ENCODE data around the gene POLR3H.

POLR3H gene

DNA sequence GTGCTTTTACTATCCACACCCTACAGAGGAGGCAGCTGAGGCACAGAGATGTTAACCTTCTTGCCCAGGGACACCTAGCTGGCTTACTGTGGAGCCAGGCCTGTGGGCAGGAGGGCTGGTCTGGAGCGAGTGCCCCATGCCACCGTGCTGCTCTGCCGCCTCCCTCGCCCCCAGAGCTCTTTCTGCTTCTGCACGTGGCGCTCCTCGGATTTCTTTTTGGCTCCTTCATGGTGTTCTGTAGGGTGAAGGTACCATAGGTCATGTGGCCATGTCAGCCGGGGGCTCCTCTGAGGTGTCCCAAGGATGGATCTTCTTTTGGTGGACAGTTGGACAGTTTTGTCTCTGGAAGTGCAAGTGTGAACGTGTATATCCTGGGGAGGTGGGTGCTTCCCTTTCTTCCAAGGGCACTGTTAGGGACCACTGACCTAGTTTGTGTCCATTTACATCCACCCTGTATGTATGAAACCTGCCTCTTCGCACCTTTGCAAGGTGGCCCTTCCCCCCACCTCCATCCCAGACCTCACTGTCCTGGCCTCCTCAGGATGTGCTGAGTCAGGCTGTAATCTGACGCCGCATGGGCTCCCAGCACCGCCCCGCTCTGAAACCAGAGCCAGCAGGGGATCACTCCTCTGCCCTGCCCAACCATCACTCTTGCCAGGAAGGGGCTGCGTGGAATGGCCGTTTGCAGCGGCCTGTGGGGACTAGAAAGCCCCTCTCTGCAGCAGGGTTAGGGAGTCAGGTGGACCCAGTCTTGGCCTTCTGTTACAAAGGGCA lies 31.7 kb downstream of the POLR3H start:
- DNase-seq: no peak

DNA sequence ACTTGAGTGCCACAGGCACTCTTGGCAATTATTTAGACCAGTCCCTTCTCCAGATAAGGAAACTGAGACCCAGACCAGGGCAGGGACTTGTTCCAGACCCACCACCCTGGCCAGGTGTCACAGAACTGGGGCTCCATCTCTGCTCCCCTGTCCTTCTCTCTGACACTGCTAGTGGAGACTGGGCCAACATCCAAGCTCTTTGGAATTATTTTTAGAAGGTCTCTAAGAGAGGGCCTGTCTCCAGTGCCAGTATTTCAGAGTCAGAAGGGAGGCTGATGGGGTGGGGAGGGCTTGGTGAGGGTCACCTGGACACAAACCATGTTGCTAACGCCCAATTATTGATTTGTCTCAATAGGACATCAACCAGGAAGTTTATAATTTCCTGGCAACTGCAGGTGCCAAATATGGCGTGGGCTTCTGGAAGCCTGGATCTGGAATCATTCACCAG lies 32.7 kb downstream of the POLR3H start:
- no peak for DNase-seq

DNA sequence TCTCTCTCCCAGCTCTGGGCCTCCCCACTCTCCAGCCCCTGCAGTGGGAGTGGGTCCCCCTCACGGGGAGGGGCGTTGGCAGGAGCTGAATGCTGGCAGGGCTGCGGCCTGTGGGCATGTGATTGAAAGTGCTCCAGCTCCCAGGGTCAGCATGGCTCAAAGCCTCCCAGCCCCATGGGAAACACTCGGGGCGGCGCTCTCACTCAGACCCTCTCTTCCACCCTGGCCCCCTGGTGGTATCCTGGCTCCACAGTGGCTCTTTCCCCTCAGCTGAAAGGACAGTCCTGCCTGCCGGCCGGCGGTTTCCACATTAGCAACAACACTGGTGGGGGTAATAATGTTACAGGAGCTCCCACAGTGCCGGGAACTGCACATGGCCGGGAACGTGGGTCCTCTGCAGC lies 35.5 kb downstream of the POLR3H start:
- DNase-seq: no peak

DNA sequence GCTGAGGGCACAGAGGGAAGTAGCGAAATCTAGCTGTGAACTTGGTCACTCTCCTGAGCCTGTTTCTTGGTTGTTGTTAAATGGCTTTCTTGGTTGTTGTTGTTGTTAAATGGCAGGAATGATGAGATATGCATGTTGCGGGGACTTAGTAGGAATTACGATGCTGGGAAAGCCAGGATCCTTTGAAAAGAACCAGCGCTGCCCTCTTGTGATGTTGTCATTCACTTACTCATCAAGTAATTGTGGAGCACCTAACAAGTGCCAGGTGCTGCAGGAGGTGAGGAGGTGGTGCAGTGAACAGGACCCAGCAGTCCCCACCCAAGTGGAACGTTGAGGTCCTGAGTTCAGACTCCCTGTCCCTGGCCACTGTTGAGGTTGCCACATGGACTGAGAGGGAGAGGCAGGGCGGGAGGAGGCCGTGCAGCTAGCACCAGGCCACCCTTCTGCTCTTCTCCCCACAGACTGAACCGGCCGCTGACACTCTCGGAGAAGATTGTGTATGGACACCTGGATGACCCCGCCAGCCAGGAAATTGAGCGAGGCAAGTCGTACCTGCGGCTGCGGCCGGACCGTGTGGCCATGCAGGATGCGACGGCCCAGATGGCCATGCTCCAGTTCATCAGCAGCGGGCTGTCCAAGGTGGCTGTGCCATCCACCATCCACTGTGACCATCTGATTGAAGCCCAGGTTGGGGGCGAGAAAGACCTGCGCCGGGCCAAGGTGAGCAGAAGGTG lies 36.8 kb downstream of the POLR3H start:
- no peak for DNase-seq

DNA sequence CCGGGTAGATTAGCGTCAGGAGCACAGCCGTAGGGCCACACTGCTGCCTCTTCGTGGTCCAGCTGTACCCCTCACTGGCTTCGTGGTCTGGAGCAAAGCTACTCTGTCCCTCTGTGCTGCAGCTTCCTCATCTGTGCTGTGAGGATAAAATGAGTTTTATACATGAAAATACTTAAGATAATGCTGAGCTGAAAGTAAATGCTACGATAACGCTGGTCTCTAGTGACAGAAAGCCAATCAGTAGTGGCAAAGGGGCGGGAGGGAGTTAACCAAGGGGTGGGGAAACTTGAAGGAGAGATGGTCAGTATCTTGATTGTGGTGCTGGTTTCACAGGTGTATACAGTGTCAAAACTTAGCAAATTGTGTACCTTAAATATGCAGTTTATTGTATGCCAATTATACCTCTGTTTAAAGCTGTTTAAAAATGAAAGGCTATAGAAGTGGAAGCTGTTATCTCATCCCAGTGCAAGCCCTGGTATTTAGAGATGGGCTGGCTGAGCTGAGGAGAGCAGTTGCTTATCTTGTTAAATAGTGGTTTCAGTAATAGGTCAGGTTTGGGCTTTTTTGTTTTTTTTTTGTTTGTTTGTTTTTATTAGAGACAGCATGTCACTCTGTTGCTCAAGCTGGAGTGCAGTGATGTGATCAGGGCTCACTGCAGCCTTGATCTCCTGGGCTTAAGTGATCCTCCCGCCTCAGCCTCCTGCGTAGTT lies 38.6 kb downstream of the POLR3H start:
- DNase-seq: no peak

DNA sequence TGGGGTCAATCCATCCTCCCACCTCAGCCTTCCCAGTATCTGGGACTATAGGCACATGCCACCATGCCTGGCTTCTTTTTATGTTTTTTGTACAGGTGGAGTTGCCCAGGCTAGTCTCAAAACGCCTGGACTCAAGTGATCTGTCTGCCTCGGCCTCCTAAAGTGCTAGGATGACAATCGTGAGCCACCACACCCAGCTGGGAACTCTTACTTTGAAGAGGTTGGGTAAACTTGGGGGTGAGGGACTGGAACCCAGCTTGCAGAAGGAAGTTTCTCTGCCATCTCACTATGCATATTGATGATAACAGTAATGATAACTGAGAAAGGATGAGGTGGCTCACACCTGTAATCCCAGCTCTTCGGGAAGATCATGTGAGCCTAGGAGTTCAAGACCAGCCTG lies 39.5 kb downstream of the POLR3H start:
- DNase-seq: no peak

DNA sequence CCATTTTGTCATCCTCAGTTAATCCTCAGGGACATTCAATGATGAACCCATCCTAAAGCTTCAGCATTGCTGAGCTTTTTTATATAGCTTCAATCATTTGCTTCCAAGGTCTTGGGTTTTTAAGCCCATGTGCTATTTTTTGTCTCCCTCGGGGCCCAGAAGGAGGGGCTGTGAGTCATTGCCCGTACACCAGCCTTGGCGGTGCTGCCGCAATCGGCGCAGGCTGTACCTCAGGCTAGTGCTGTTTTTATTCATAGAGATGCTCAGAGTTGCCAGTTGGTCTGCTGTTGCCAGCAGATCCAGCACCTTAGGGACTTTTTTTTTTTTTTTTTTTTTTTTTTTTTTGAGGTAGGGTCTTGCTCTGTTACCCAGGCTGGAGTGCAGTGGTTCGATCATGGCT lies 39.9 kb downstream of the POLR3H start:
- DNase-seq: no peak

DNA sequence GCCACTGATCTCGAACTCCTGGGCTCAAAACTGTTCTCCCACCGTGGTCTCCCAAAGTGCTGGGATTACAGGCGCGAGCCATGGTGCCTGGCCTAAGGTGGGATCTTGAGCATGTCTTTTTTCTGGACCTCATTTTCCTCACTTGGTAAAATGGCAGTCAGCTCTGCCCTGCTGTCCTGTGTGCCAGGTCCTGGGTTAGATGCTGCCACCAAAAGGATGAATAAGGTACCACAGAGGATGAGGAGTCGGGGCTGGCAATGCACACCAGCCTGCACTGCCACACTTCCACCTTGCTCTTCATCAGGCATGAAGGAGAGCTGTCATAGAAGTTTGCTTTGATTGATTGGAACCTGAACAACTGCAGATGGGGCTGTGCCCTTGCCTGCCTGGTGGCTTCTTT lies 43.1 kb downstream of the POLR3H start:
- peak; percentile 22 for DNase-seq

DNA sequence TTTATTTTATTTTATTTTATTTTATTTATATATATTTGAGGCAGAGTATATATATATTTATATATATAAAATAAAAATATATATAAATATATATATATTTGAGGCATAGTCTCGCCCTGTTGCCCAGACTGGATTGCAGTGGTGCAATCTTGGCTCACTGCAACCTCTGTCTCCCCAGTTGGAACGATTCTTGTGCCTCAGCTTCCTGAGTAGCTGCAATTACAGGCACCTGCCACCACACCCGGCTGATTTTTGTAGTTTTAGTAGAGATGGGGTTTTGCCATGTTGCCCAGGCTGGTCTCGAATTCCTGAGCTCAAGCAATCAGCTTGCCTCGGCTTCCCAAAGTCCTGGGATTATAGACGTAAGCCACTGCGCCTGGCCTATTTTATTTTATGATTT lies 44.0 kb downstream of the POLR3H start:
- no peak for DNase-seq

DNA sequence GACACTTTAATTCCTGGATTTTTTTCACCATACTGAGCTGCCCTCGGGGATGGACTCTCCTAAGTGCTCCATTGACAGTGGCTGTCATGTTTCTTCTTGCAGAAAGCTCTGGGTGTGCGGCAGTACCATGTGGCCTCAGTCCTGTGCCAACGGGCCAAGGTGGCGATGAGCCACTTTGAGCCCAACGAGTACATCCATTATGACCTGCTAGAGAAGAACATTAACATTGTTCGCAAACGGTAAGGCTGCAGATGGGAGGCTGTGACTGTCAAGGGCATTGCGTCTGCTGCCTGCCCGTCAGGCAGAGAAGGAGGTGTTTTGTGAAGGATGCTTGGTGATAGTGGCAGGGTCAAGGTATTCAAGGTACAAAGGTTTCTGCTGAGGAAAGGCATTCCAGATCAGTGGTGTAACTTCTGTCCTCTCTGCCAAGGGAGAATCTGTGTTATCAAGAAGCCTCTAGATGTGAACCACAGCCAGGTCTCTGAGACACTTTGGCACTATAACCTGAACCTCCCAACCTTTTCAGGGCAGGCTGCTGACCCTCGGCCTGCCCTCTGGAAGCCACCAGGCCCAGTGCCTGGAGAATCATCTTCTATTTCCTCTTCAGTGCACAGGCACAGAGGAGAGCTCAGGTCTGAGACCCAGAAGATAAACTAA lies 44.5 kb downstream of the POLR3H start:
- DNase-seq: no peak

DNA sequence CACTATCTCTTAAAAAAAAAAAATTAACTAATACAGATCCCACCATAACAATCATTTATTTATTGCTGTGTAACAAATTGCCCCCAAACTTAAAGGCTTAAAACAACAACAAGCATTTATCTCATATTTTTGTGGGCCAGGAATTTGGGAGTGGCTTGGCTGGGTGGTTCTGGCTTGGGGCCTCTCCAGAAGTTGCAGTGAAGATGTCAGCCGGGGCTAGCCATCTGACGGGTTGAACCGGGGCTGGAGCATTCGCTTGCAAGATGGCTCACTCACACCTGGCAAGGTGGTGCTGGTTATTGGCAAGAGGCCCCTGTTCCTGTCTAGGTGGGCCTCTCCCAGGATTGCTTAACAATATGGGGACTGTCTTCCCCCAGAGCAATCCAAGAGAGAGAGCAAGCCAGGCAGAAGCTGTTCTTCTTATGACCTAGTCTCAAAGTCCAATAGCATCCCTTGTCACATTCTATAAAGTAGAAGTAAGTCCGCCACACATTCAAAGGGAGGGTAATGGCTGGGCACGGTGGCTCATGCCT lies 45.9 kb downstream of the POLR3H start:
- no peak for DNase-seq

DNA sequence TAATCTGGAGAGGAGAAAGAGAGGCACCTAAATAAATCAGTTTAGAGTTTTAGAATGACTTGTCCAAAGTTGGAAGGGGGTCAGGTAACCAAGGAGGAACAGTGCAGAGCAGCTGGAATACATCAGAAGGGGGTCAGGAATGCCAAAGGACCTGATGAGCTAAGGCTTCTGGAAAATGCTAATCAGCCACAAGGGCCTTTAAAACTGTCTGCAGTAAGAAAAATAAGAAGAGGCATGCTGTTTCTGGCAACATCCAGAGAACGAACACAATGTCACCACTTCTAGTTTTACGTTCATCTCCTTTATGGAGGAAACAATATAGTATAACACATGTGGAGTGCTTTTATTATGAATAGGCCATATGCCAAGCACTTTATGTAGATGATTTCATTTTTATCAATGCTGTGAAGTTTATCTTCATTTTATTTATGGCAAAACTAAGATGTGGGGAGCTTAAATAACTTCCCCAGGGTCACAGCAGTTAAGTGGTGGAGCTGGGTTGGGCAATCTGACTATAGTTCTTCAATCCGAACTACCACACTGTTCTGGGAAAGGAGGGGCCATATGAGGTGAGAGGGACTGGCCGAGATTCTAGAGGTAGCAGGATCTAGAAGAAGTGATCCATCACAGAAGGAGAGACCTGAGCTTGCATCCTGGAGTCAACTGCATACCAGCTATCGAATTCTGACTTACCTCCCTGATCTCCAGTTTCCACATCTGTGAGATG lies 52.7 kb downstream of the POLR3H start:
- DNase-seq: no peak

DNA sequence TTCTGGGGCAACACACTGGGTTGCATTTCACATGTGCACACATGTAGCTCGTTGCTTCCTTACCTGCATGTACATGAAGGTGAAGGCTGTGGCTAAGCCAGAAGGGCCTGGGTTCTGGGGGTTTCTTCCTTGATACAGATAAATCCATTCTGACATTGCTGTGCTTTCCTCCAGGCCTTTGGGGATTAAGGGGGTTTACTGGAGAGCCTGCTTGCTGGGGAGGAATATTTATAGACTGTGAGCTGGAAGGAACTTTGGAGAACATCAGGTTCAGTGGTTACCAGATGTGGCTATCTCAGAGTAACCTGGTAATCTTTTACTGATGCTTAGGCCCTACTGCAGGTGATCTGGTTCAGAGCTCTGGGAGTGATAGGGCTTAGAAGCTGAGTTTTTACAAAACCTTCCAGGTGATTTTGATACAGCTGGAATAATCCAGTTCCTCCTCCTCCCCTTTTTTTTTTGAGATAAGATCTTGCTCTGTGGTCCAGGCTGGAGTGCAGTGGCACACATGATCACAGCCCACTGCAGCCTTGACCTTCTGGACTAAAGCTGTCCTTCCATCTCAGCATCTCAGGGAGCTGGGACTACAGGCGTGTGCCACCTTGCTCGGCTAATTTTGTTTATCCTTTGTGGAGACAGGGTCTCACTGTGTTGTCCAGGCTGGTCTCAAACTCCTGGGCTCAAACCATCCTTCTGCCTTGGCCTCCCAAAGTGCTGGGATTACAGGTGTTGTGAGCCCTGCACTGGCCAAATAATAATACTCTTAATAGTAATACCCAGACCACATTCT lies 55.5 kb downstream of the POLR3H start:
- DNase-seq: peak; percentile 66

DNA sequence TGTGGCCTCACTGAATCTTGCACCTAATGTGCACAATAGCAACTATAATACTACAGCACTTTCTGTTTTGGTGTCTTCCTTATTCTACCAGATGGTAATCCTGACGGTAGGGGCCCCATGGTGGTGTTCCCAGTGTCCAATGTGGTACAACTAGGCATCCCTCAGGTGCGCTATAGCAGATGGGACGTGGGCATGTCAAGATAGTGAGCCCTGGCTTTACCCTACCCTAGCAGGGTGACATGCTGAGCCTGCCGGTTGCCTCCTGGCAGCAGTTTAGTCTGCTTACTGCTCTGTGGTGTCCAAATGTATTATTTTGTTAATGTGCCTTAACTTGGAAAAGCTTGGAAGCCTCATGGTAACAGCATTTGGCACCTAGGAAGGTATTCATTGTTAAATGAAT lies 56.2 kb downstream of the POLR3H start:
- DNase-seq: peak; percentile 11

DNA sequence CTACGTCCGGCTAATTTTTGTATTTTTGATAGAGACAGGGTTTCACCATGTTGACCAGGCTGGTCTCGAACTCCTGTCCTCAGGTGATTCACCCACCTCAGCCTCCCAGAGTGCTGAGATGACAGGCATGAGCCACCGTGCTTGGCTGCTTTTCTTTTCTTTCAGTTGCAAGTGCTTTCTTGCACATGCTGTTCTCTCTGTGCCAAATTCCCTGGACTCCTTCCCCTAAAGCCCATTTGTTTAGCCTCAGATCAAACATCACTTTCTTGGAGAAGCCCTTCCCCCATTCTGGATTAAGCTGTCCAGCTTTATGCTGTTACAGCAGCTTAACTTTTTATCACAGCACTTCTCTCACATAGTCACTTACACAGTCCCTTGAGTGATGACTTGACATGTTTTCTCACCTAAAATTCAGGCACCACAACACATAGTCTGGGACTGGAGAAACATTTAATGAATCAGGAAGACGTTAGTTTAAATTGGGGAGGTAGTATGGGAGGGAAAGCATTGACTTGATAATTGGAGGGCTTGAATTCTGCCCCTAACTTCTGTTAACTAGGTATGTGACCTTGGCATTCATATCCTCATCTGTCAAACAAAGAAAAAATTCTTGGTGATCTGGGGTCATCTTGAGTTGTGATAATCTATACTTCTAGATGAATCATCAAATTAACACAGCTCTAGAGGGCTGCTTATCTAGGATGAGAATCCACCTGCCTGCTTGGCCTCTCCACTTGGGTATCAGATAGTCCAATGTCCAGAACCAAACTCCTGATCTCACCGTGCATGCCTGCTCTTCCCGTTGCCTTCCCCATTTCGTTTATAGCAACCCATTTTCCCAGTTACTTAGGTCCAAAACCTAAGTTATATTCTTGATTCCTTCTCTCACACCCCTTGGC lies 57.0 kb downstream of the POLR3H start:
- peak; percentile 84 for DNase-seq

DNA sequence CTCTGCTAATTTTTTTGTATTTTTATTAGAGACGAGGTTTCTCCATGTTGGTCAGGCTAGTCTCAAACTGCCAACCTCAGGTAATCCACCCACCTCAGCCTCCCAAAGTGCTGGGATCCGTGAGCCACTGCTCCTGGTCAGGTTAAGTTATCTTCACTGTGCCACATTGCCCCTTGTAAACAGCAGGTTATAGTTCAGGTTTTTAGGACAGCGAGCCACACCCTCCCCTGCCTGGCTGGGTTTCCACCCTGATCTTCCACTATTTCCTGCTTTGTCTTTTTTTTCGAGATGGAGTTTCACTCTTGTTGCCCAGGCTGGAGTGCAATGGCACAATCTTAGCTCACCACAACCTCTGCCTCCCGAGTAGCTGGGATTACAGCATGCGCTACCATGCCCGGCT lies 59.2 kb downstream of the POLR3H start:
- no peak for DNase-seq

DNA sequence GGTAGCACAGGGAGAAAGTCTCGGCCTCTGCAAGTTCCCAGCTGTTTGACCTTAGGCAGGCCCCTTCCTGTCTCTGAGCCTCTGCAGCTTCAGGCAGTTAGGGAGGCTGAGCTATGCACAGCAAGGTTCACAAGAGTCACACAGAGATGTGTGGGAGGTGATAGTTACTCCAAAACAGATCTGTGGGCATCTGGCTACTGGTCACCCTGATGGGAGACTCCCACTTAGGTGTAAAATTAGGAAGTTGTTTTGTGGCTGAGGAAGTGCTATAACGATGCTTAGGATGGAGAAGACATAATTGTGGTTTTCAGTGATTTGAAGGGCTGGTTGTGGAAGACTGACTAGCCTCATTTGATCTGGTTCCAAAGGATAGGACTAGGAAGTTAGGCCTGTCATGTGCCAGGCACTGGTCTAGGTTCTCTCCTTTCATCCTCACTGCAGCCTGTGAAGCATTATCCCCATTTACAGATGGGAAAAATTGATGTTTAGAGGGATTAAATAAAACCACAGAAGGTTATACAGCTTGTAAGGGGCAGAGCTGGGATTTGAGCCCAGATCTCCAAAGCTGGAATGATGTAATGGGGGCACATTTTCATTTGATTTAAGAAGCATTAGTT lies 61.8 kb downstream of the POLR3H start:
- no peak for DNase-seq

DNA sequence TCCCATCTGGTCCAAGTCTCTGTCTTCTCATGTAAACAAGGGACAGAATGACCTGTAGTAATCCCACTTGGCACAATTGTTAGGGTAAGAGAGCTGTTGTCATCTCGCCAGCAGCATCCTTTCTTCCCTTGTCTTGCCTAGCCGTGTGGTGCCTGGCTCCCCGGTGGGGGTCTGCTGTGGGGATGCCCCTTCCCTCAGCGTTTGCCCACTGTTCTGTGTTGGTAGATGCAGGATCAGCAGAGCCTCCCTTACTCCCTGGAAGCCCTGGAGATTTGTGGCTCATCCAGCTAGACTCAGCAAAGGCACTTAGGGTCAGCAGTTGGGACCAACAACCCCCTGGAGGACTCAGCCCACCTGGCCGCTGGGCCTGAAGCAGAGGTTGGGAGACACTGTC lies 62.3 kb downstream of the POLR3H start:
- DNase-seq: no peak

DNA sequence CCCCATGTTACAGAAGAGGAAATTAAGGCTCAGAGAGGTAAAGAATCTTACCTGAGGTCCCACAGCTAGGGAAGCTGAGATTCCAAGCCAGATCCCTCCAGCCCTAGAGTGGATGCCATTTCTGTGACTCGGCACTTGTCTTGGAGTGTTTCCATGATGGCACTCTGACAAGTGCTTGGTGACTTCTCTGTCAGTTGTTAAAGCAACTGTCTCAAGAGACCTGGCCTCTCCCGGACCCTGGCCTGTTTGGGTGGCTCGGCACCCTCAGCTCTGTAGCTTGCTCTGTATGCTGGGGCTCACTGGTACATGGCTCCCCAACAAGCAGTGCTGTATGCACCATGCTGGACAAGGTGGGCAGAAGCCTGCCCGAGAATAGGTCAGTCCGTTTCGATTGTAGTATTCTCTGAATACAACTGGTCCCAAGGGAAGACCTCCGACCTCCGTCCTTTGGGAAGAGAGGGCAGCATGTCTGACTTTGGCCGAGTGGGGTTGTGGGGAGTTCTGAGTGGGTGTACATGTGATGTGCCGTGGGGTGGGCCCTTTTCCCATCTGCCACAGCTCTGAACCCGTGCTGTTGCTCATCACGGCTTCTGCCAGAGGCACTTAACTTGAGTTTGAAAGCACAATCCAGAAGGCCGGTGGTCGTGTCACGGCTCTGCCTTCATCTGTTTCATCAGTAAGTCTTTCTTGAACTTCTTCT lies 63.0 kb downstream of the POLR3H start:
- no peak for DNase-seq
